ENCODE results near the gene SPTBN5.

- TF ChIP-seq CTCF (conservative IDR thresholded peaks at IDR 0.05; ENCODE audit: low read length) (no peak), EZH2phosphoT487 (IDR thresholded peaks at IDR 0.05; ENCODE audit: borderline replicate concordance, low read depth, low read length) (no peak)
Measured at GRCh38 chr15:41928637-41929620, 35.1 kb upstream of the SPTBN5 start.
